HG02981 (cell line): Measurements from ENCODE around the gene DNASE1L1.

Experiments used
- ATAC-seq: cut with Tn5 transposase; IDR thresholded peaks from one replicate; pipeline ENCODE4 v1.9.1; 2021; ENCODE audit warnings: mild to moderate bottlenecking, moderate library complexity; ENCODE audit not compliant: unreplicated experiment

The DNASE1L1 gene

GRCh38 chrX:154409222-154409871 lies at the start of gene DNASE1L1:
DNASE1L1 (minus strand) TSS chrX:154409254; CDS start chrX:154405568, 3,686 bp downstream.
- ATAC-seq: peak; percentile 46

- peak; percentile 56 for ATAC-seq
These were observed 49.3 kb upstream of the DNASE1L1 start, which contains the start of gene PLXNA3 for GRCh38 chrX:154458116-154458953. PLXNA3 (plus strand) TSS chrX:154458281; CDS start chrX:154460184, 1,903 bp downstream.

- peak; percentile 54 for ATAC-seq
These were observed 48.5 kb upstream of the DNASE1L1 start for GRCh38 chrX:154457491-154458115.

GRCh38 chrX:154452823-154453222 lies 43.8 kb upstream of the DNASE1L1 start:
- no peak for ATAC-seq

GRCh38 chrX:154450312-154450711 lies 41.3 kb upstream of the DNASE1L1 start:
- no peak for ATAC-seq

GRCh38 chrX:154449618-154450017 lies 40.6 kb upstream of the DNASE1L1 start:
- no peak for ATAC-seq

- no peak for ATAC-seq
These were observed 39.4 kb upstream of the DNASE1L1 start for GRCh38 chrX:154448484-154448883.

GRCh38 chrX:154446430-154446829 lies 37.4 kb upstream of the DNASE1L1 start:
- ATAC-seq: no peak

- ATAC-seq: no peak
These were observed 36.7 kb upstream of the DNASE1L1 start for GRCh38 chrX:154445776-154446175.

- ATAC-seq: no peak
These were observed 35.7 kb upstream of the DNASE1L1 start for GRCh38 chrX:154444755-154445246.

GRCh38 chrX:154443992-154444754 lies 35.1 kb upstream of the DNASE1L1 start, which contains the start of gene FAM50A:
FAM50A (plus strand) TSS chrX:154444141; CDS start chrX:154444236, 95 bp downstream.
- peak; percentile 87 for ATAC-seq

- no peak for ATAC-seq
These were observed 34.4 kb upstream of the DNASE1L1 start for GRCh38 chrX:154443479-154443910.

GRCh38 chrX:154441984-154442707 lies 33.1 kb upstream of the DNASE1L1 start:
- no peak for ATAC-seq

GRCh38 chrX:154441564-154441963 lies 32.5 kb upstream of the DNASE1L1 start:
- no peak for ATAC-seq

GRCh38 chrX:154440623-154441357 lies 31.7 kb upstream of the DNASE1L1 start:
- no peak for ATAC-seq

GRCh38 chrX:154439841-154440240 lies 30.8 kb upstream of the DNASE1L1 start:
- ATAC-seq: no peak

- no peak for ATAC-seq
These were observed 29.2 kb upstream of the DNASE1L1 start for GRCh38 chrX:154437971-154438893.
